C4-2B (cell line): ENCODE measurements around the gene SPSB4.

ENCODE experiments used
- ZFX ChIP-seq: fragments of 450-650 bp; IDR thresholded peaks from 2 replicates; pipeline ENCODE4 v1.6.1; 2017
- TF ChIP-seq, protein P1 (sequence below): fragments of 450-650 bp; conservative IDR thresholded peaks from 2 replicates; pipeline ENCODE4 v1.5.1; 2017; ENCODE audit warnings: mild to moderate bottlenecking

- TF ChIP-seq, protein P1, sequence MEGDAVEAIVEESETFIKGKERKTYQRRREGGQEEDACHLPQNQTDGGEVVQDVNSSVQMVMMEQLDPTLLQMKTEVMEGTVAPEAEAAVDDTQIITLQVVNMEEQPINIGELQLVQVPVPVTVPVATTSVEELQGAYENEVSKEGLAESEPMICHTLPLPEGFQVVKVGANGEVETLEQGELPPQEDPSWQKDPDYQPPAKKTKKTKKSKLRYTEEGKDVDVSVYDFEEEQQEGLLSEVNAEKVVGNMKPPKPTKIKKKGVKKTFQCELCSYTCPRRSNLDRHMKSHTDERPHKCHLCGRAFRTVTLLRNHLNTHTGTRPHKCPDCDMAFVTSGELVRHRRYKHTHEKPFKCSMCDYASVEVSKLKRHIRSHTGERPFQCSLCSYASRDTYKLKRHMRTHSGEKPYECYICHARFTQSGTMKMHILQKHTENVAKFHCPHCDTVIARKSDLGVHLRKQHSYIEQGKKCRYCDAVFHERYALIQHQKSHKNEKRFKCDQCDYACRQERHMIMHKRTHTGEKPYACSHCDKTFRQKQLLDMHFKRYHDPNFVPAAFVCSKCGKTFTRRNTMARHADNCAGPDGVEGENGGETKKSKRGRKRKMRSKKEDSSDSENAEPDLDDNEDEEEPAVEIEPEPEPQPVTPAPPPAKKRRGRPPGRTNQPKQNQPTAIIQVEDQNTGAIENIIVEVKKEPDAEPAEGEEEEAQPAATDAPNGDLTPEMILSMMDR = no peak
- TF ChIP-seq ZFX = no peak
Measured at GRCh38 chr3:141087076-141087777, 36.1 kb downstream of the SPSB4 start.
